Endothelial cell of umbilical vein (primary cell): ENCODE data around the gene PRKAG2. TPM values are rescaled to one million over a fixed set of nuclear protein-coding genes. Genes with fewer than 3 reads are reported as not detected.

Source experiments
- BruUV-seq: library from RNA; stranded (reverse); fragments of 400-500 nt; replicated peaks from 2 replicates; lab custom pipeline; 2021; lab: Mats Ljungman, UMichigan
- CTCF ChIA-PET: fragments of 300-600, 350-600 bp; sonication (Branson Sonifier 250); formaldehyde crosslinking; loops from one replicate; lab custom pipeline; 2021; ENCODE audit warnings: antibody characterized with exemption, inconsistent platforms; lab: Charles Lee
- POLR2A ChIA-PET: fragments of 300-600, 350-600 bp; sonication (Branson Sonifier 250); formaldehyde crosslinking; loops from one replicate; lab custom pipeline; 2021; ENCODE audit warnings: antibody characterized with exemption, inconsistent platforms; lab: Charles Lee
- DNase-seq: peaks from one replicate; pipeline ENCODE4 v3.0.0-alpha.2; 2011; ENCODE audit warnings: low read depth, low spot score
- FAIRE-seq: peaks from 2 replicates; lab custom pipeline; 2011; peaks lifted over from hg19 to GRCh38; lab: Jason Lieb, UNC
- H2AFZ ChIP-seq: 2 replicates; pipeline ENCODE4 v1.6.0; 2012; ENCODE audit warnings: low read depth, low read length, control low read depth, inconsistent platforms
- H3K27ac ChIP-seq: 2 replicates; pipeline ENCODE4 v1.5.1; 2011; ENCODE audit warnings: low read depth, mild to moderate bottlenecking, control low read depth, low read length, moderate library complexity; ENCODE audit not compliant: insufficient read depth
- H3K27me3 ChIP-seq, 2 experiments: 2 replicates each; pipeline versions ENCODE4 v1.6.0 to v1.6.1; 2011; ENCODE audit warnings: low read length in 2 of 2, mixed read lengths in 1 of 2; ENCODE audit not compliant: control insufficient read depth in 2 of 2, insufficient read depth in 2 of 2
- H3K36me3 ChIP-seq, 2 experiments: 2 replicates in 1 of 2; 3 replicates in 1 of 2; pipeline ENCODE4 v1.5.1; 2011; ENCODE audit warnings: low read length in 2 of 2, mild to moderate bottlenecking in 1 of 2, moderate library complexity in 1 of 2; ENCODE audit not compliant: control insufficient read depth in 2 of 2, insufficient read depth in 2 of 2; ENCODE audit errors: extremely low read depth in 1 of 2
- H3K4me1 ChIP-seq: 3 replicates; pipeline ENCODE4 v1.5.1; 2011; ENCODE audit warnings: mild to moderate bottlenecking, low read length; ENCODE audit not compliant: control insufficient read depth, insufficient read depth; ENCODE audit errors: extremely low read depth
- H3K4me2 ChIP-seq: 2 replicates; pipeline ENCODE4 v1.6.1; 2011; ENCODE audit warnings: low read length, control low read depth, mixed read lengths; ENCODE audit not compliant: insufficient read depth
- H3K4me3 ChIP-seq, 3 experiments: fragments of 200-600 bp in 1 of 3; sonication (generic), shearing (Covaris generic) in 1 of 3; replicated peaks in 1 of 3; 2 replicates each; pipeline ENCODE4 v1.5.1; 2011 to 2016; ENCODE audit warnings: control low read depth in 3 of 3, low read length in 3 of 3, mild to moderate bottlenecking in 2 of 3, inconsistent platforms in 1 of 3, low read depth in 1 of 3, moderate library complexity in 1 of 3; ENCODE audit not compliant: insufficient read depth in 1 of 3
- H3K79me2 ChIP-seq: 2 replicates; pipeline ENCODE4 v1.6.0; 2012; ENCODE audit warnings: low read length, inconsistent platforms; ENCODE audit not compliant: control insufficient read depth, insufficient read depth
- H3K9ac ChIP-seq: replicated peaks from 2 replicates; pipeline ENCODE3; 2011; ENCODE audit warnings: low read length, control low read depth; ENCODE audit not compliant: insufficient read depth; ENCODE audit errors: extremely low read depth
- H3K9me1 ChIP-seq: replicated peaks from 3 replicates; pipeline ENCODE4 v1.6.0; 2011; ENCODE audit warnings: mild to moderate bottlenecking, low read length; ENCODE audit not compliant: control insufficient read depth, insufficient read depth; ENCODE audit errors: extremely low read depth
- H3K9me3 ChIP-seq: replicated peaks from 2 replicates; pipeline ENCODE4 v1.5.1; 2012; ENCODE audit warnings: low read length, inconsistent platforms; ENCODE audit not compliant: control insufficient read depth, insufficient read depth
- H4K20me1 ChIP-seq: replicated peaks from 2 replicates; pipeline ENCODE3; 2011; ENCODE audit warnings: mild to moderate bottlenecking, low read length; ENCODE audit not compliant: control insufficient read depth, insufficient read depth; ENCODE audit errors: extremely low read depth
- CTCF ChIP-seq, 2 donors: IDR thresholded peaks; 1 replicate in 1 of 2; 2 replicates in 1 of 2; pipeline ENCODE4 v1.5.1; 2011; ENCODE audit warnings: low read length in 2 of 2, mild to moderate bottlenecking in 2 of 2, moderate library complexity in 2 of 2, control low read depth in 1 of 2, inconsistent platforms in 1 of 2, low read depth in 1 of 2; ENCODE audit not compliant: insufficient read depth in 1 of 2; ENCODE audit errors: extremely low read depth in 1 of 2
- EZH2 ChIP-seq: IDR thresholded peaks from 2 replicates; pipeline ENCODE4 v1.6.1; 2012; ENCODE audit warnings: borderline replicate concordance, low read depth, mild to moderate bottlenecking, moderate library complexity, low read length, inconsistent platforms; ENCODE audit not compliant: severe bottlenecking
- FOS ChIP-seq: IDR thresholded peaks from 2 replicates; pipeline ENCODE4 v1.6.1; 2011; ENCODE audit warnings: mild to moderate bottlenecking, low read length, moderate library complexity, borderline replicate concordance; ENCODE audit not compliant: insufficient read depth
- GATA2 ChIP-seq: IDR thresholded peaks from 2 replicates; pipeline ENCODE4 v1.7.0; 2011; ENCODE audit warnings: low read depth, mild to moderate bottlenecking, moderate library complexity, mixed read lengths, low read length; ENCODE audit not compliant: insufficient read length, insufficient read depth
- JUN ChIP-seq: IDR thresholded peaks from 2 replicates; pipeline ENCODE4 v1.6.1; 2011; ENCODE audit warnings: borderline replicate concordance, low read depth; ENCODE audit not compliant: insufficient read length, insufficient read depth
- MYC ChIP-seq: IDR thresholded peaks from one replicate; pipeline ENCODE4 v1.6.1; 2011; ENCODE audit warnings: mild to moderate bottlenecking, low read depth, low read length
- POLR2A ChIP-seq: IDR thresholded peaks from 2 replicates; pipeline ENCODE4 v1.6.1; 2012; ENCODE audit warnings: low read depth, mild to moderate bottlenecking, control low read depth, low read length
- POLR2AphosphoS5 ChIP-seq: IDR thresholded peaks from 2 replicates; pipeline ENCODE4 v1.6.1; 2012; ENCODE audit warnings: low read depth, mild to moderate bottlenecking, control low read depth, low read length, moderate library complexity; ENCODE audit not compliant: insufficient read depth
- dilution Hi-C: fragments of 300-500 bp; cut with MboI; formaldehyde crosslinking; loops from one replicate; pipeline ENCODE4 v1.15.0; 2019; ENCODE audit warnings: low sequenced_read_pairs; ENCODE audit not compliant: extremely low pct_ligation_motif_present
- intact Hi-C: fragments of 100-400 bp; cut with micrococcal nuclease; formaldehyde crosslinking; loops from one replicate; pipeline ENCODE4 v1.10.0; 2022
- polyA plus RNA-seq, 4 experiments: library from polyadenylated mRNA; depleted of rRNA in 3 of 4; stranded (reverse) in 3 of 4; unstranded in 1 of 4; fragments of >200 nt; gene quantifications; 2 replicates each; pipeline versions ENCODE4 v1.2.1 to v1.2.3, GENCODE V29; 2011 to 2012; ENCODE audit warnings: missing spikeins in 1 of 4
- total RNA-seq: library from RNA; stranded (reverse); gene quantifications from 2 replicates; pipeline ENCODE4 v1.2.3, GENCODE V29; 2021
- TF ChIP-seq, protein P1 (sequence below): IDR thresholded peaks from 2 replicates; pipeline ENCODE4 v1.6.1; 2011; ENCODE audit not compliant: insufficient read depth, insufficient read length

Gene PRKAG2
- total and polyA plus RNA-seq, 2 donors (not counting 3 experiments of a cell fraction or from before 2014, with no cell fraction given): 19.3 to 51.5 TPM

GRCh38 chr7:151835636-151836035 is 41.3 kb downstream of the PRKAG2 start:
- dilution Hi-C loops: no loop called here
- H3K36me3 ChIP-seq: no peaks in the 10 kb centered on the region
- H3K9me3 ChIP-seq: no peaks in the 10 kb centered on the region
- POLR2A ChIA-PET: no interaction called here
- DNase-seq (no peak), FAIRE-seq (no peak)
- H3K4me2 ChIP-seq: no peak overlapping the region
- intact Hi-C loops: no loop called here
- no peaks in the 10 kb centered on the region for H3K4me1 ChIP-seq
- peaks cover 0 to 1% of the 10 kb centered on the region in 2 experiments for H3K27me3 ChIP-seq
- no peaks in the 10 kb centered on the region for H4K20me1 ChIP-seq
- TF ChIP-seq EZH2 (no peak), JUN (no peak), GATA2 (no peak), POLR2A (no peak), FOS (no peak), CTCF (IDR thresholded peaks at IDR 0.05; ENCODE audit: extremely low read depth in 1 of 2, insufficient read depth in 1 of 2, low read depth in 1 of 2, low read length in 2 of 2) (no peak), POLR2AphosphoS5 (no peak), MYC (no peak)
- TF ChIP-seq, protein P1, sequence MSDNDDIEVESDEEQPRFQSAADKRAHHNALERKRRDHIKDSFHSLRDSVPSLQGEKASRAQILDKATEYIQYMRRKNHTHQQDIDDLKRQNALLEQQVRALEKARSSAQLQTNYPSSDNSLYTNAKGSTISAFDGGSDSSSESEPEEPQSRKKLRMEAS: no peak
- H3K27ac ChIP-seq: no peak overlapping the region
- H3K79me2 ChIP-seq: no peaks in the 10 kb centered on the region
- CTCF ChIA-PET: no interaction called here
- no peaks in the 10 kb centered on the region for H3K9me1 ChIP-seq
- no TSS peak for BruUV-seq
- H3K9ac ChIP-seq: no peak overlapping the region
- no peak overlapping the region for H2AFZ ChIP-seq
- no peak overlapping the region for H3K4me3 ChIP-seq
